Stimulated activated CD4-positive, alpha-beta T cell treated with anti-CD3 and anti-CD28 coated beads, Interleukin-1b, Interleukin-23, amount 100 ng/mL, for 1 hour (primary cell): ENCODE measurements around the gene EXOC1.

Experiments
- DNase-seq, 2 donors: peaks; one replicate each; pipeline ENCODE4 v3.0.0-alpha.2; 2020; ENCODE audit warnings: low read depth in 2 of 2

EXOC1 gene

GRCh38 chr4:55857586-55857985 is 4.1 kb downstream of the EXOC1 start:
- no peak for DNase-seq

GRCh38 chr4:55859711-55860110 is 6.3 kb downstream of the EXOC1 start:
- no peak for DNase-seq

GRCh38 chr4:55864577-55865223 is 11.3 kb downstream of the EXOC1 start:
- no peak for DNase-seq

- no peak for DNase-seq
Measured at GRCh38 chr4:55865228-55865806, 11.9 kb downstream of the EXOC1 start.

- no peak for DNase-seq
Measured at GRCh38 chr4:55866290-55866907, 13.0 kb downstream of the EXOC1 start.

GRCh38 chr4:55866973-55867574 is 13.6 kb downstream of the EXOC1 start:
- no peak for DNase-seq

GRCh38 chr4:55868581-55869090 is 15.2 kb downstream of the EXOC1 start:
- no peak for DNase-seq

GRCh38 chr4:55871299-55871800 is 17.9 kb downstream of the EXOC1 start:
- DNase-seq = no peak

- no peak for DNase-seq
Measured at GRCh38 chr4:55874831-55875230, 21.4 kb downstream of the EXOC1 start.

GRCh38 chr4:55876387-55876786 is 22.9 kb downstream of the EXOC1 start:
- DNase-seq = no peak

- no peak for DNase-seq
Measured at GRCh38 chr4:55879224-55879623, 25.8 kb downstream of the EXOC1 start.

GRCh38 chr4:55880652-55881280 is 27.3 kb downstream of the EXOC1 start:
- DNase-seq = no peak

GRCh38 chr4:55884093-55884850 is 30.8 kb downstream of the EXOC1 start:
- DNase-seq = no peak

- no peak for DNase-seq
Measured at GRCh38 chr4:55884851-55885219, 31.4 kb downstream of the EXOC1 start.

GRCh38 chr4:55887594-55887993 is 34.1 kb downstream of the EXOC1 start:
- DNase-seq = no peak

- no peak for DNase-seq
Measured at GRCh38 chr4:55892156-55892555, 38.7 kb downstream of the EXOC1 start.

GRCh38 chr4:55896622-55897021 is 43.2 kb downstream of the EXOC1 start:
- no peak for DNase-seq

- no peak for DNase-seq
Measured at GRCh38 chr4:55902677-55903076, 49.2 kb downstream of the EXOC1 start.

- DNase-seq = no peak
Measured at GRCh38 chr4:55903577-55903976, 50.1 kb downstream of the EXOC1 start.

- no peak for DNase-seq
Measured at GRCh38 chr4:55904576-55904975, 51.1 kb downstream of the EXOC1 start.

- DNase-seq = no peak
Measured at GRCh38 chr4:55906323-55906722, 52.9 kb downstream of the EXOC1 start.
